Fibroblast of skin of left quadriceps (primary cell): ENCODE measurements around the gene PACSIN2.
"Not testable (repeated sequence)": the region's sequence is repeated elsewhere in the genome, so short reads cannot be mapped to it uniquely, and the experiment has no call there.

Source experiments
- DNase-seq, 2 experiments: peaks; one replicate each; pipeline ENCODE4 v3.0.0-alpha.2; 2013; ENCODE audit warnings: low read depth in 2 of 2

PACSIN2 gene

GRCh38 chr22:42928969-42929837, 85.7 kb downstream of the PACSIN2 start:
- no peak for DNase-seq

- no peak for DNase-seq
Observed at GRCh38 chr22:42927966-42928365, 87.0 kb downstream of the PACSIN2 start.

- no peak for DNase-seq
Observed at GRCh38 chr22:42926768-42927167, 88.2 kb downstream of the PACSIN2 start.

- DNase-seq, result no peak
Observed at GRCh38 chr22:42926104-42926503, 88.8 kb downstream of the PACSIN2 start.

GRCh38 chr22:42925598-42925997, 89.4 kb downstream of the PACSIN2 start:
- DNase-seq, result no peak

GRCh38 chr22:42925031-42925430, 89.9 kb downstream of the PACSIN2 start:
- DNase-seq, result not testable (repeated sequence)

GRCh38 chr22:42924436-42924835, 90.5 kb downstream of the PACSIN2 start:
- no peak for DNase-seq

- DNase-seq, result no peak
Observed at GRCh38 chr22:42922374-42923191, 92.4 kb downstream of the PACSIN2 start.

- no peak for DNase-seq
Observed at GRCh38 chr22:42920101-42920820, 94.7 kb downstream of the PACSIN2 start.

- DNase-seq, result no peak
Observed at GRCh38 chr22:42919199-42919598, 95.8 kb downstream of the PACSIN2 start.

- no peak for DNase-seq
Observed at GRCh38 chr22:42918500-42918899, 96.4 kb downstream of the PACSIN2 start.

- DNase-seq, result not testable (repeated sequence)
Observed at GRCh38 chr22:42917358-42917757, 97.6 kb downstream of the PACSIN2 start.

- DNase-seq, result no peak
Observed at GRCh38 chr22:42915980-42916765, 98.8 kb downstream of the PACSIN2 start.

- no peak for DNase-seq
Observed at GRCh38 chr22:42914511-42915076, 100.4 kb downstream of the PACSIN2 start.

GRCh38 chr22:42913874-42914510, 101.0 kb downstream of the PACSIN2 start:
- no peak for DNase-seq

GRCh38 chr22:42912059-42912458, 102.9 kb downstream of the PACSIN2 start:
- no peak for DNase-seq

- DNase-seq, result no peak
Observed at GRCh38 chr22:42910221-42910942, 104.6 kb downstream of the PACSIN2 start.

- no peak for DNase-seq
Observed at GRCh38 chr22:42909363-42910058, 105.4 kb downstream of the PACSIN2 start.

- DNase-seq, result no peak
Observed at GRCh38 chr22:42908374-42908746, 106.6 kb downstream of the PACSIN2 start.
